GM12864 (cell line): ENCODE measurements around the gene SLC25A14.

Experiments
- DNase-seq: peaks from one replicate; pipeline ENCODE4 v3.0.0-alpha.2; 2011; ENCODE audit warnings: low read depth
- H3K4me3 ChIP-seq: 2 replicates; pipeline ENCODE4 v1.5.1; 2011; ENCODE audit warnings: mild to moderate bottlenecking, low read depth, low read length, control low read depth
- CTCF ChIP-seq: IDR thresholded peaks from 2 replicates; pipeline ENCODE4 v1.5.1; 2011; ENCODE audit warnings: low read depth, mild to moderate bottlenecking, moderate library complexity, low read length, control low read depth, inconsistent platforms; ENCODE audit errors: missing control alignments

SLC25A14 gene

GRCh38 chrX:130402208-130402684 lies 62.5 kb downstream of the SLC25A14 start:
- no peak for TF ChIP-seq CTCF
- no peak for DNase-seq
- H3K4me3 ChIP-seq = peak overlapping the region; percentile 90

DNA sequence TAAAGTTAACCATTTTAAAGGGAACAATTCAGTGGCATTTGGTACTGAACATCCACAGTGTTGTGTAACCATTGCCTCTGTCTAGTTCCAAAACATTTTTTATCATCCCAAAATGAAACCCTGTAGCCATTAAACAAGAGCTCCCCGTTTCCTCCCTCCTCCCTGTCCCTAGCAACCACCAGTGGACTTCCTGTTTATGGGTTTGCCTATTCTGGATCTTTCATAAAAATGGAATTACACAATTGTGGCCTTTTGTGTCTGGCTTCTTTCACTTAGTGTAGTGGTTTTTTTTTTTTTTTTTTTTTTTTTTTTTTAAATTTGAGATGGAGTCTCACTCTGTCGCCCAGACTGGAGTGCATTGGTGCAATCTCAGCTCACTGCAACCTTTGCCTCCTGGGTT lies 73.7 kb downstream of the SLC25A14 start:
- DNase-seq = no peak
- H3K4me3 ChIP-seq = no peak overlapping the region
- TF ChIP-seq CTCF = no peak

GRCh38 chrX:130414800-130415199 lies 75.1 kb downstream of the SLC25A14 start:
- DNase-seq = no peak
- no peak for TF ChIP-seq CTCF

GRCh38 chrX:130415201-130415600 lies 75.5 kb downstream of the SLC25A14 start:
- no peak overlapping the region for H3K4me3 ChIP-seq
- no peak for TF ChIP-seq CTCF
- DNase-seq = no peak

More at GRCh38 chrX:130414800-130415199, 75.1 kb downstream of the SLC25A14 start:
- no peak overlapping the region for H3K4me3 ChIP-seq

DNA sequence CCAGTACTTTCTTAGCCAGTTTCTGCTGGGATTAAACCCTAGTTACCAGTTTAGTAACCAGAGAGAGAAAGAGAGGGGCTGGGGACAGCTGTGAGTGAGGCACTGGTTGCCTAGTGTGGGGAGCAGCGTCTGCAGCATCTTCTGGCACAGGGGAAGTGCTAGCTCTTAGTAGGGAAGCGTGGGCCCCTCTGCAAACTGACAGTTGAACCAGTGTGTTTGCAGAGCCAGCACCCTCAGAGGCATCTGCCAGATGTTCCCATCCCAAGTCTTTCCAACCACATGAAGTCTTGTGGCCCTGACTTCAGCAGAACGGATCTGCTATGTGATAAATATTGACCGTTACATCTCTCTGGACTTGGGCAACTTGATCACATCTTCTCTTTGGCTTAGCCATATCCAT lies 77.1 kb downstream of the SLC25A14 start:
- no peak for DNase-seq

DNA sequence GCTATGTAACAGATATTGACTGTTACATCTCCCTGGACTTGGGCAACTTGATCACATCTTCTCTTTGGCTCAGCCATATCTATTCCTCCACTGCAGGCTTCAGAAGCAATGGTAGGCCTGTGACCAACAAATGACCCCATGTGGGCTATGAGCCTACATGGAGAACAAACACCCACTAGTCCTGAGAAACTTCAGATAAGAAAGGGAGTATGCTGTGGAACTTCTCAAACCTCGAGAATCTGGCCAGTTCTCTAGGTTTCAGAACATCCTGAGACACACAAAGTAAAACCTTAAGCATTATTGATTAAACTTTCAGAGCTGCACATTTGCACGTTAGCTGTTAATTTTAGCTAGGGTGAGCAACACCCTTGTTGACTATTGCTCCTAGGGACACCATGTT lies 78.3 kb downstream of the SLC25A14 start:
- TF ChIP-seq CTCF = no peak
- H3K4me3 ChIP-seq = no peak overlapping the region
- no peak for DNase-seq

More for the DNA sequence above, 77.1 kb downstream of the SLC25A14 start:
- no peak for TF ChIP-seq CTCF
- H3K4me3 ChIP-seq = no peak overlapping the region

DNA sequence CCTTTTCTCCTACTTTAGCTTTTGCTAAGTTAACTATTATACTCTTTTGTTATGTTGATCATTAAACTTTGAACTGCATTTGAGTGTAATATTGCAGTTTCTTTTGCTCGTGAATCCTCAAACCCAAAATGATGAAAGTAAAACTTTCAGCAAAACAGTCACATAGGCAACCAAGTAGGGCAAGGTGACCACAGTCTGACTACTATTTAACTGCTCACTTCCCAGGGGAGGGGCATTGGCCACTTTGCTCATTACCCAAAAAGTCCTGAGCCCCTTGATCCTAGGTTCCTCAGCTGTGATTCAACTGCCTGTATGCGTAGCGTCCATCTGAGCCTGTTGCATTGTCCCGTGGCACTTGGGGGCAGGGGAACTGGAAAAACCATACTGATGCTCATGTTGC lies 79.0 kb downstream of the SLC25A14 start:
- H3K4me3 ChIP-seq = no peak overlapping the region
- no peak for DNase-seq
- TF ChIP-seq CTCF = no peak
